Measurements from ENCODE around the gene HGS.
A peak's percentile ranks its signal among the peaks of the same experiment; 100 is the strongest.

Gene HGS

GRCh38 chr17:81636505-81637288, 47.1 kb upstream of the HGS start, which contains the start of the genes NPLOC4 and TSPAN10:
Gene NPLOC4, minus strand, starts transcription at chr17:81637112. Its CDS starts 182 bp downstream, at chr17:81636930.
Gene TSPAN10, plus strand, starts transcription at chr17:81637196. Its CDS starts 5,217 bp downstream, at chr17:81642413.
- peaks cover 51% of the 10 kb centered on the region for H3K79me2 ChIP-seq (ENCODE audit: control insufficient read depth, low read length)
- H3K9me3 ChIP-seq (ENCODE audit: control insufficient read depth, insufficient read depth, low read length), result no peaks in the 10 kb centered on the region
- no peaks in the 10 kb centered on the region for H3K27me3 ChIP-seq (ENCODE audit: control insufficient read depth, low read length)
- H3K9me2 ChIP-seq (replicated peaks; ENCODE audit: control insufficient read depth, low read length), result no peaks in the 10 kb centered on the region
- H3K36me3 ChIP-seq (ENCODE audit: control insufficient read depth, low read length), result peaks cover 25% of the 10 kb centered on the region
- H3K4me3 ChIP-seq (ENCODE audit: low read length), result peak within 1 kb of the TSS; percentile 91
- peaks cover 36% of the 10 kb centered on the region for H3K4me1 ChIP-seq (ENCODE audit: control insufficient read depth, low read length)
- H3F3A ChIP-seq (ENCODE audit: control insufficient read depth, insufficient read depth), result peaks cover 14% of the 10 kb centered on the region
- no peak for TF ChIP-seq EZH2phosphoT487 (IDR thresholded peaks at IDR 0.05; ENCODE audit: borderline replicate concordance, low read length)
- TF ChIP-seq CTCF (IDR thresholded peaks at IDR 0.05; ENCODE audit: low read depth, low read length, poor library complexity, severe bottlenecking), result no peak
- H3K4me2 ChIP-seq (ENCODE audit: low read length), result peak within 1 kb of the TSS; percentile 89
- H3K27ac ChIP-seq (ENCODE audit: low read depth, low read length), result peak within 1 kb of the TSS; percentile 73
- H4K20me1 ChIP-seq (ENCODE audit: control insufficient read depth, insufficient read depth, low read depth, low read length), result no peaks in the 10 kb centered on the region; the same call in 1 of the 2 replicates

- Histone ChIP-seq H3K27me3 (ENCODE audit: control insufficient read depth, low read length) (no peaks in the 10 kb centered on the region), H3K4me1 (ENCODE audit: control insufficient read depth, low read length) (peaks cover 25% of the 10 kb centered on the region), H3K36me3 (ENCODE audit: control insufficient read depth, low read length) (peaks cover 13% of the 10 kb centered on the region), H3F3A (ENCODE audit: control insufficient read depth, insufficient read depth) (peaks cover 9% of the 10 kb centered on the region), H3K9me3 (ENCODE audit: control insufficient read depth, insufficient read depth, low read length) (no peaks in the 10 kb centered on the region), H3K79me2 (ENCODE audit: control insufficient read depth, low read length) (peaks cover 31% of the 10 kb centered on the region), H3K27ac (ENCODE audit: low read depth, low read length) (no peak overlapping the region), H3K4me2 (ENCODE audit: low read length) (no peak overlapping the region), H3K4me3 (ENCODE audit: low read length) (no peak overlapping the region), H4K20me1 (ENCODE audit: control insufficient read depth, insufficient read depth, low read depth, low read length) (no peaks in the 10 kb centered on the region), H3K9me2 (replicated peaks; ENCODE audit: control insufficient read depth, low read length) (no peaks in the 10 kb centered on the region)
- no peak for TF ChIP-seq EZH2phosphoT487 (IDR thresholded peaks at IDR 0.05; ENCODE audit: borderline replicate concordance, low read length)
Measured at GRCh38 chr17:81638683-81639082, 45.1 kb upstream of the HGS start.

- no peak overlapping the region for H3K4me2 ChIP-seq (ENCODE audit: low read length)
- H3K4me3 ChIP-seq (ENCODE audit: low read length), result no peak overlapping the region
- TF ChIP-seq CTCF (IDR thresholded peaks at IDR 0.05; ENCODE audit: low read depth, low read length, poor library complexity, severe bottlenecking) (no peak), EZH2phosphoT487 (IDR thresholded peaks at IDR 0.05; ENCODE audit: borderline replicate concordance, low read length) (no peak)
- H4K20me1 ChIP-seq (ENCODE audit: control insufficient read depth, insufficient read depth, low read depth, low read length), result no peaks in the 10 kb centered on the region
- H3K27me3 ChIP-seq (ENCODE audit: control insufficient read depth, low read length), result no peaks in the 10 kb centered on the region
- H3K79me2 ChIP-seq (ENCODE audit: control insufficient read depth, low read length), result peaks cover 18% of the 10 kb centered on the region
- H3K4me1 ChIP-seq (ENCODE audit: control insufficient read depth, low read length), result peaks cover 11% of the 10 kb centered on the region
- no peak overlapping the region for H3K27ac ChIP-seq (ENCODE audit: low read depth, low read length)
- H3F3A ChIP-seq (ENCODE audit: control insufficient read depth, insufficient read depth), result peaks cover 6% of the 10 kb centered on the region; the same call in 1 of the 2 replicates
- H3K9me3 ChIP-seq (ENCODE audit: control insufficient read depth, insufficient read depth, low read length), result no peaks in the 10 kb centered on the region
- no peaks in the 10 kb centered on the region for H3K9me2 ChIP-seq (replicated peaks; ENCODE audit: control insufficient read depth, low read length)
- peaks cover 7% of the 10 kb centered on the region for H3K36me3 ChIP-seq (ENCODE audit: control insufficient read depth, low read length)
Measured at GRCh38 chr17:81640011-81640410, 43.8 kb upstream of the HGS start.

Measured in DOHH2 (cell line).